Measurements from ENCODE around the gene TAF1C.
"Not testable (repeated sequence)": the region's sequence is repeated elsewhere in the genome, so short reads cannot be mapped to it uniquely, and the experiment has no call there.

The TAF1C gene

DNA sequence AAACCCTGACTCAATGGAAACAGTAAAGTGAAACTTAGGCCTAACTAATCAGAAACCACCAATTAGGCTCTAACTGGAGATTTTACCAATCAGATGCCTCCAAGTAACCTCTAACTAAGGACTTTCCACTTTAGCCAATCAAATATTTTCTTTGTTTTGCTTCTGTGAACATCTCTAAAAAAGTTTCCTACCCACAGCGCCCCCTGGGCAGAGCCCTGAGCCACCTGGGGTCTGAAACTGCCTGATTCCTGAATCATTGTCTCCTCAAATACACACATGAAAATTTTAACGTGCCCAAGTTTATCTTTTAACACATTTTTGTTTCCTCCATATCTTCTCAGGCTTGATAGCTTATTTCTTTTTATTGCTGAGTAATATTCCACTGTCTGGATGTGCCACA, 23.1 kb upstream of the TAF1C start:
- no peak for DNase-seq

DNA sequence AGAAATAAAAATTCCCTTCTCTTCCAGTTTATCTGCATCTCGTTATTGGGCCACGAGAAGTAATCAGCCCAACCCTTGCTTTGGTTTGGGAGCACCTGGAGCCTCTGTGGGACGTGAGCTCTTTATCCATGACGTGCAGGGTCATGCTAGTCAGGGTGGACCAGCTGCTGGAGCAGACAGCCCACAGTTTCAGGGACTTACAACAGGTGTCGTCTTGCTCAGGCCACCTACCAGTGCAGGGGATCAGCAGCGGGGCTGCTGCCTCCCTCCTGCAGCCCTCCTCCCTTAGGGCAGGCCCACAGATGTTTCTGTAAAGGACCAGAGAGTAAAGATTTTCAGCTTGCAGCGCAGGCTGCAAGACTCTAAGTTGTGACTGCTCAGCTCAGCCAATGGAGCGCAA, 21.0 kb upstream of the TAF1C start:
- DNase-seq, result no peak

DNA sequence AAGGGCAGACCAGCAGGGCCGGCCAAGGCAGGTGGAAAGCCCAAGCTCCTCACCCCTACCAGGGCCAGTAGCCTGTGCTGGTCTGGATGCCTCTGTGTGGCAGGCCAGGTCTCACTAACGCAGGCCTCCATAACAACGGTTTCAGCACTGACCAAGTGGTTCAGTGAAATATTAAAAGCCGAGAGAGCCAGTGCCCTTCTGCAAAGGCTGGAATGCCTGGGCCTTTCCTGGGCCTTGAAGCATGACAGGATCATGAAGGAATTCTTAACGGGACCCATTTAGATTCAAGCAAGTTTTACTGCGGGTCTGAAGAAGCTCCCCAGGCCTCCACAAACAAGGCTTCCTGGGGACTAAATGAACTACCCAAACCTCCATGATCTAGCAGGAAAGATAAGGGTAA, 20.4 kb upstream of the TAF1C start:
- no peak for DNase-seq

DNA sequence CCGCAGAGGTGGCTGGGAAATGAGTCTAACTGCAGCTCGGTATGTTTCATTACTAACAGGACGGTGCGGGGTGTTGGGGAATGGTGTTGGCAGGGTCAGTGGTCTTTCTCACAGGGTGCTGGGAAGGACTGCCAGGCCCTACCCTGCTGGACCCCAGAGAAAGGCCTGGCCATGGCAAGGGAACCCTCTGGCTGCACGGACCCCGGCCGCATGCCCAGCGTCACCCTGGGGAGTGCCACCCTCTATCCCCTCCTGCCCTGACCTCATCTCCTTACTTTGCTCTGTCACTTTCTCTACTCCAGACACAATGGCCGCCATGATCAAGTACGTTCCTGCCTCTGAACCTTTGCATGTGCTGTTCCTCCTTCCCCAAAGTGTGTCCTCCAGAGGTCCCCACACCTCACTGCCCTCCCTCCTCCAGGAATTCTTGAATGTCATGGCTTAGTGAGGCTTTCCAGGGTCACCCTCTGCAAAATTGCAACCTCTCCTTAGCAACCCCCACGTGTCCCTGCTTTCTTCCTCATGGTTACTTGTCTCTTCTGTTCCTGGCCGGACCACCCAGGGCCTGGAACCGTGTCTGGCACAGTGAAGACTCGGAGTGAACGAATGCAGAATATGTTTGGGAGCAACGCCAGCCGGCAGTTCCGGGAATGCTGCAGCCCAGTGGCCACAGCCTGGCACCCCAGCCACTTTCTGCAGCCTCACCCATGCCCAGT, 19.3 kb upstream of the TAF1C start:
- DNase-seq, result no peak

DNA sequence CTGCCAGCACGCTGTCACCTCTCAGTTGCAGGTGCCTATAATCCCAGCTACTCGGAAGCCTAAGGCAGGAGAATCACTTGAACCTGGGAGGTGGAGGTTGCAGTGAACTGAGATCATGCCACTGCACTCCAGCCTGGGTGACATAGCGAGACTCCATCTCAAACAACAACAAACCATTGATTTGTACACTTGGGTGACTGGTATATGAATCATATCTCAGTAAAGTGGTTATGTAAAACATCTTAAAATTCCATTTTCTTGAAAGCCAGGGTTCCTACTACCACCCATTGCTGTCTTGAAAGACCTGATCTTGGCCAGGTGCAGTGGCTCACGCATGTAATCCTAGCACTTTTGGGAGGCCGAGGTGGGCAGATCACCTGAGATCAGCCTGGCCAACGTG, 18.3 kb upstream of the TAF1C start:
- DNase-seq, result not testable (repeated sequence)

DNA sequence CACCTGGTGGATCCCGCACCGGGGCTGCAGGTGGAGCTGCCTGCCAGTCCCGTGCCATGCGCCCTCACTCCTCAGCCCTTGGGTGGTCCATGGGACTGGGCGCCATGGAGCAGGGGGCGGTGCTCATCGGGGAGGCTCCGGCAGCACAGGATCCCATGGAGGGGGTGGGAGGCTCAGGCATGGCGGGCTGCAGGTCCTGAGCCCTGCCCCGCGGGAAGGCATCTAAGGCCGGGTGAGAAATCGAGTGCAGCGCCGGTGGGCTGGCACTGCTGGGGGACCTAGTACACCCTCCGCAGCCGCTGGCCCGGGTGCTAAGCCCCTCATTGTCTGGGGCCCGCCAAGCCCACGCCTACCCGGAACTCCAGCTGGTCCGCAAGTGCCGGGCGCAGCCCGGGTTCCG, 17.7 kb upstream of the TAF1C start:
- not testable (repeated sequence) for DNase-seq

DNA sequence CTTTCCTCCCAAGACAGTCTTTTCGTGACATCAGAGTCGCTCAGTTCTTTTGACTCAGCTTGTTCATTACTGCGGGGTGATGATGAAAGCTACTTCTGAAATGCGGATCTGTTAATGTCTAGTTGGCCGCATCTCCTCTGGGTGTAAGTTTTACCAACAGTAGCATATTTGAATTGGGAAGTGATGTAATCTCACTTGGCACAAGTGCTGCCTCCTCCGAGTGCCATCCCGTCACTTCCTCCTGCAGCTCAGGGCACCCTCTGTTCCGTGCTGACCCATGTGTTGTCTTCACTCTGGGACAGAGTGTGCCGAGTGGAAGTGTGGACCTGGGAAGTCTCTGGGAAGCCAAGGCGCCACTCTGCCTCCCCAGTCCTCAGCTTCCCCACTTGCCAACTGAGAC, 13.0 kb upstream of the TAF1C start:
- no peak for DNase-seq

DNA sequence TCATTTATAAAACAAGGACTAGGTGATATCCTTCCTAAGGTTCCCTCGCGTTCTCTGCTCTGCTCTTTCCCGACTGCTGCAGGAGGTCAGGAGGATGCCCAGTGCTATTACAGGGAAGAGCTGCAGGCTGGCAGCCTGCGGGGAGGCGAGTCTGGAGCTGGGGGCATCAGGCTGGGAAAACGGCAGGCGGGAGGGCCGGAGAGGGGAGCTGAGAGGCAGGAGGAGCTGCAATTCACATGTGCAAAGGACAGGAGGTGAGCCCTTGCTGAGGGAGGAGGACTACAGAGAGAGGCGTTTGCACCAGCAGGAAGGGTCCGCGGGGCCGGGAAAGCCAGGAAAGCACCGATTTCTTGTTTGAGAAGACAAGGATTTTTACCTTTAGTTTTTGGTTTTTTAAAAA, 12.2 kb upstream of the TAF1C start:
- DNase-seq, result no peak

DNA sequence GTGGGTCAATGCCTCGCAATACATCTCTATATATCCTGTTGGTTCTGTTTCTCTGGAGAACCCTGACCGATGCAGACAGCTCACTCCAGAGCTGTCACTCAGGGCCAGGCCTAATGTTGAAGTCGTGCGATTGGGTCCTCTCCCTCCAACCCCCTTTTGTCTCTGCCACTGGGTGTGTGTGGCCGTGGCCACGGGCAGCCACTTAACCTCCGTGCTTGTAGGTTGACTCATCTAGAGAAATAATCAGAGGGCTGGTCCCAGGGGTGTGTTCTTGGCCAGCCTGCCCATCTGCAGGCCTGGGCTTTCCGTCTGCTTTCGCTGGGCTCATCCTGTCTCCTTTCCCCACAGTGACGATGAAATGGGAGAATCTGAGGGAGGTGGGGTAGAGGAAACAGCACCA, 11.5 kb upstream of the TAF1C start:
- no peak for DNase-seq

DNA sequence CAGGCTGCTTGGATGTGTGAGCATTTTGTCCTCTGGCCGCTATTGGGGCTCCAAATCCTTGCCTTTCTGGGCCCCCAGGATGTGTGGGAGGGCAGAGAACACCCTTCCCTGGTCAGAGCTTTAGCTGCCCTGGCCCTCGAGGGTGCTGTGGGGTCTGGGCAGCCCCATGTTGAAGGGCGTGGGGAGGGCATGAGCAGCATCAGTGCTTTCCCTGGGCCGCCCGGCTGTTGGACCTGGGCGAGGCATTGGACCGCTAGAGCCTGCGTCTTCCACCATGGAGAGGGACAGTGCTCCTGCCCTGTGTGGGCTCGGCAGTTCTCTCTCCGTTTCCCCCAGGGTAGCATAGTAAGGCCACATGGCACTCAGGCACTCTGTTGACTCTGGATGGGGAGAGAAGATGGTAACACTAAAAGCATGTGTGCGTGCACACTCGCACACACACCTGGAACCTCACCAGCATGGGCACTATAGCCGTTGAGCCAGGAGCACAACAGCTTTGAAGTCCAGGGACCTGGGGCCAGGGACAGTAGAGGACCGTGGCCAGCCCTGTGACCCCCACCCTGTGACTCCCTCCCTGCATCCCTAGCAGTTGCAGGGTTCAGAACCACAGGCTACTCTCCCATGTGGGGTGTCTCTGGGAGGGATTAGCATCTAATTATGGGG, 10.7 kb upstream of the TAF1C start:
- DNase-seq, result no peak

DNA sequence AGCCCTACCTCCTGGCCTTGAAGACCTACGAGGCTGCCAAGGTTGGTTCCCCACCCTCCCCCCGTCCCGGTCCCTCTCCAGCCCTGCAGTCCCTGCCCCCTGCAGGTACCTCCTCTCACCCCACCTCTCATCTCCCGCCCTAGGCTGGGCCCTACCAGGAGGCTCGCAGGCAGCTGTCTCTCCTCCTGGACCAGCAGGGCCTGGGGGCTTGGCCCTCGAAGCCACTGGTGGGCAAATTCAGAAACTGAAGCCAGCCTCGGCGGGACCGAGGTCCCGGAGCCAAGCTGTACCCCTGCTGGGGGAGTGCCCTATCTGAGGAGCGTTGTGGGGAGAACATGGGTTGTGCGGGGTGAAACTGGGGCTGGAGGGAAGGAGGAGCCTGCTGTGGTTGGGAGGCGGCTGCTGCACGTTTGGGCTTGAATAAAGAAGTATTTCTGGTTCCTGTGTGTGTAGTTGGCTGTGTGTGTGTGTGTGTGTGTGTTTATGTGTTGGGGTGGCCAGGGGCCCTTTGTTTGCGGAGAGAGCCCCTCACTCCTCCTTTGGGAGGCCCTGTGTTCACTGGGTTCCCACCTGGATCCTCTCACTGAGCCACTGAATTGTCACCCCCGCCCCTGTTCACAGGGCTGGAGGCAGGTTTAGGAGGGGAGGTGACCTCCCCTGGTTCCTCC, 10.0 kb upstream of the TAF1C start:
- no peak for DNase-seq

DNA sequence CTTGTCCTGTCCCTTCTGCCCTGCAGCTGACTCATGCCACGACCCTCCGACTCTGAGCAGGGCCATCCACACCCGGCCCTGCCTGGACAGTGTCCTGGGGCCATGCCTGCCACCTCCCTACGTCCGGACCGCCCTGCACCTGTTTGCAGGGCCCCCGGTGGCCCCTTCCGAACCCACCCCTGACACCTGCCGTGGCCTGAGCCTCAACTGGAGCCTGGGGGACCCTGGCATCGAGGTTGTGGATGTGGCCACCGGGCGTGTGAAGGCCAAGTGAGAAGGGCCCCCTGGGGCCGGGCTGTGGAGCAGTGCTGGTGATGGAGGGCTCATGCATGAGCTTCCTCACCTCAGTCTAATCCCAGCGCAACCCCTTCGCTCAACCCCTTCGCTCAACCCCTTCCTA, 9.2 kb upstream of the TAF1C start:
- DNase-seq, result no peak

DNA sequence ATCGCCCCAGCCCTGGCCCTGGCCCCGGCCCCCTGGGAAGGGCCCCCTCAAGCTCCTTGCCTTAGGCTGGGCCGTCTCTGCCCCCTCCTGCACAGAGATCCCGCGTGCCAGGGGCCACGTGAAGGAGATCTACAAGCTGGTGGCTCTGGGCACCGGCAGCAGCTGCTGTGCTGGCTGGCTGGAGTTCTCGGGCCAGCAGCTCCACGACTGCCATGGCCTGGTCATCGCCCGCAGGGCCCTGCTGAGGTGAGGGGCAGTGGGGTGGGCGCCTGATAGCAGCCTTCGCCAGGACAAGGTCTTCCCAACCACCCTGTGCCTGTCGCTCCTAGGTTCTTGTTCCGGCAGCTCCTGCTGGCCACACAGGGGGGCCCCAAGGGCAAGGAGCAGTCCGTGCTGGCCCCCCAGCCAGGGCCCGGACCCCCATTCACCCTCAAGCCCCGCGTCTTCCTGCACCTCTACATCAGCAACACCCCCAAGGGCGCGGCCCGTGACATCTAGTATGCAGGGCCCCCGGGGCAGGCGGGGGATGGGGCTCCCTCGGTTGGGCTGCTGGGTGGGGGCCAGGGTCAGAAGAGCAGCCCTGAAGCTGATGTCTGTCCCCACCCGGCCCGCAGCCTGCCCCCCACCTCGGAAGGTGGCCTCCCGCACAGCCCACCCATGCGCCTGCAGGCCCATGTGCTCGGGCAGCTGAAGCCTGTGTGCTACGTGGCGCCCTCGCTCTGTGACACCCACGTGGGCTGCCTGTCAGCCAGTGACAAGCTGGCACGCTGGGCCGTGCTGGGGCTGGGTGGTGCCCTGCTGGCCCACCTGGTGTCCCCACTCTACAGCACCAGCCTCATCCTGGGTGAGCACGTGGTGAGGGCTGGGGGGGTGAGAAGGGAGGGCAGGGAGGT, 8.6 kb upstream of the TAF1C start:
- DNase-seq, result no peak

DNA sequence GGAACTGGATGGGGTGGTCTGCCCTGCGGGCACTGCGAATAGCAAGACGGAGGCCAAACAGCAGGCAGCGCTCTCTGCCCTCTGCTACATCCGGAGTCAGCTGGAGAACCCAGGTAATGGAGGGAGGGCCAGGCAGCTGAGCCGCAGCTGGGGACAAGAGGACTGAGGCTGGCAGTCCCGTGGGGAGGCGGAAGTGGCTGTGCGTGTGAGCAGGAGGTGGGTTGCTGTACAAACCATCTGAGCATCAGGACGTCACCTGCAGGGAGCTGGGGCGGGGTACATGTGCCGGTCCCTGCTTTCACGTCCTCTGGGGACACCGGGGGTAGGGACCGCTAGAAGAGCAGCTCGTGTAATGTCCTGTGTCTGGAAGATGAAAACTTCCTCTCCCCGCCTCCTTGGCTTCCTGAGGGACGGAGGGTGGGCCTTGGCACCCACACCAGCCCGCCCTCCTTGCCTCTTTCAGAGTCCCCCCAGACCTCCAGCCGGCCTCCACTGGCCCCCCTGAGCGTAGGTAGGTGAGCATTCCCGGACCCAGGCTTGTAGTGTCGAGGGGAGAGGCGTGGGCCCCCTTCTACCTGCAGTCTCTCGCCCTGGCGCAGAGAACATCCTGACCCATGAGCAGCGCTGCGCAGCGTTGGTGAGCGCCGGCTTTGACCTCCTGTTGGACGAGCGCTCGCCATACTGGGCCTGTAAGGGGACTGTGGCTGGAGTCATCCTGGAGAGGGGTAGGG, 7.8 kb upstream of the TAF1C start:
- no peak for DNase-seq

DNA sequence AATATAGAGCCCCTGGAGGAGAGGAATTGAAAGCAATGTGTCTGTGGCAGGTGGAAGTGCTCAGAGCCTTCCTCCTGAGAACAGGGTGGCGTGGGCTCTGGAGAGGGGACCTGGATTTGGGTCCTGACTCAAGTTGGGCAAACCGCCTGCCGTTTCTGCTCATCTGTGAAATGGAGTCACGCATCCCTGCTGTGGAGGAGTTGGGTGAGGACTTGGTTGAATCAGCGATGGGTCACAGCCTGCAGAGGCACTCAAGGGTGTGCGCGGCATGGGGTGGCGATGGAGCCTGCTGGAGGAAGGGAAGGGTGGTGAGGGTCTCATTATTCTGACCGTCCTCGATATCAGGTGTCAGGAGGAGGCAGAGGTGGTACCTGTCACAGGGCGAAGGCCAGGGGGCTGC, 7.2 kb upstream of the TAF1C start:
- DNase-seq, result no peak

DNA sequence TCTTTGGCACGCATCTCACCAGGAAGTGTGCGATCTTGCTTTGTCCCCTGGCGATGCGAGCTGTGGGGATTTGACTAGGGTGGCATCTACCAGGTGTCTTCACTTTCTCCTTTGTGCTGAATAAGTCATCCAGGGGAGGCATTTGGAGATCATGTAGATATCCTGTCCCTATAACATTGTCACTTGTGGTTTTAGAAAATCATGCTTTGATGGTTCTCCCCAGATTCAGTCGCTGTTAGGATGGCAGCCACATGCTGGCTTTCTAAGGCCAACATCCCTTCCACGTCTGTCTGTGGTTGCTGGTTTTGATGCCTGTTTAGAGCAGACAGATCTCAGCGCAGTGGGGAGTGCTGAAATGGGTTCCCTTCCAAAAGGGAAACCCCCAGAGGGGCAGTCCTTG, 6.6 kb upstream of the TAF1C start:
- DNase-seq, result no peak

DNA sequence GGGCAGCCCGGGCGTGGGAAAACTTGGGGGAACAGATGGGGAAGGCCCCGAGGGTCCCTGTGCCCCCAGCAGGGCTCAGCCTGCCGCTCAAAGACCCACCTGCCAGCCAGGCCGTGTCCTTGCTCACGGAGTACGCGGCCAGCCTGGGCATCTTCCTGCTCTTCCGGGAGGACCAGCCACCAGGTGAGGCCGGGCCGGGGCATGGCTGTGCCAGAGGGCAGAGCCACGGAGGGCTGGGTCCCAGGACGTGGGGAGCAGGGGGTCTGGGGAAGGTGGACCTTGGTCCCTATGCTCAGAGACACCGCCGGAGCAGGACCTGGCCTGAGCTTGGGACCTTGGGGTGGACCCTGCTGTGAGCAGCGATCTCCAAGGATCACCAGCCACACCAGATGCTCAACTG, 4.6 kb upstream of the TAF1C start:
- DNase-seq, result no peak

DNA sequence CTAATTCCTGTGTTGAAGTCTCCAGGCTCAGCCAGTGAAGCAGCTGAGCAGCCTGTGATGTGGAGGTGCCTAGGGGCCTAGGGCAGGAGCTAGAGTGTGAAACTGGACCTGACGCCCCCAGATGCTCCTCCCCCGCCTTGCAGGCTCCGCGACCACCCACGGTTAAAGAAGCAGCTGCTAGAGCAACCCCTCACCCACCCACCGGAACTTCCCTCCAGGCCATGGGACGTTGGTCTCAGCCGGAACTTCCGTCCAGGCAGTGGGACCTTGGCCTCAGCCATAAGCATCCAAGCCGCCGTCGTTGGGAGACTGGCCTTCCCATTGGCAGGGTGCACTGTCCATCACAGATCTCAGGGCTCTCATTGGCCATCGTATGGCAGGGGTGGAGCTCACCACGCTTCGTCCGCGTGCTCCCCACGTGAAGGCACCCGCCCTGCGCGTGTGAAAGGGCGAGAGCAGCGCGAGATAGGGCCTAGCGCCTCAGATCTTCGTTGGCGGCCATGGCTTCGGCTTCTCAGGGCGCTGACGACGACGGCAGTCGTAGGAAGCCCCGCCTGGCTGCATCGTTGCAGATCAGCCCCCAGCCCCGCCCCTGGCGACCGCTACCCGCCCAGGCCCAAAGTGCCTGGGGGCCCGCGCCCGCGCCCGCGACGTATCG, 4.0 kb upstream of the TAF1C start, which contains the start of gene ADAD2:
TSS of gene ADAD2 (plus strand) at position 427 of the 658 bp plus-strand sequence. CDS start at position 501, 74 bp downstream.
- DNase-seq, result no peak

DNA sequence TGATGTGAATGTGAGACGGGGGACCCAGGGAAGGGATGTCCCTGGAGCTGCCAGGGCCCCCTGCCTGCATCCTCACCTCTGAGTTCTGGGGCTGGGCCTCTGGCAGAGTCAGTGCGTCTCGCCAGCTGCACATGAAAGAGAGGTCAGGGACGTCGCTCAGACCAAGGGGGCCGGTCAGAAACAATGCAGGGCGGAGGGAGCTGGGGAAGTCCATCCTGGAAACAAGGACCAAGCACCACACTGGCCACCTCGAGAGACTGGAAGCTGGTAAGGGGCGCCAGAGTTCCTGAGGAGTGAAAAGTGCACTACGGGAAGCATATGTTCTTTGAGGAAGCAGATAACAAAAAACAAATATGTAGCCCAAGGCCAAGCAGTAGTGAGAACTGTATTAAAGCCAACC, 2.1 kb downstream of the TAF1C start:
- no peak for DNase-seq

DNA sequence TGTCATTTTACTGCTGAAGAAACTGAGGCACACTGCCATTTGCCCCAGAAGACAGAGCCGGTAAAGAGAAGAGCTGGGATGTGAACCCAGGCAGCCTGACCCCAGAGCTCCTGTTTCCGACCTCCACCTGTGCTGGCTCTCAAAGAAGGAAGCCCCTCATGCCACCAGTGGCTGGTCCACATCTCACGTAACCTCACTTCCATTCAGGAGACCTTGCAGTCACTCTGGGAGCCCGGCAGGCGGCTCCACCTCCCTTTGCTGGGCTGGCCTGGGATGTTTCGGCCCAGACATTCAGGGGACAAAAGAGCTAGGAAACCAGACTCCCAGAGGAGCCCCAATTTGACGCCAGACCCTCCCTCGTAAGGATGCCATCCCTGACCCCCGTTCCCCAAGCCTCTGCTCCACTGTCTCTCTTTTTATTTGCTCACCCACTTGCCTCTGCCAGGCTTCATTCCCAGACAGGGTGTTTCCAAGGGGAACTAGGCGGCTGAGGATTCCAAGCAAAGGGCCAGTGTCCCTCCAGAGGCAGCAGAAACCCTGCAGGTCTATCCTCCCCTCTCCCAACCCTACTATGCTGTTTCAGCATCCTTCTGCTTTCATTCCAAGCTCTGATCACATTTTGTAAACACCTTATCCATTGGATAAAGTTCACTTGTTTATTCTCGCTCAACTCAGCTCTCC, 2.8 kb downstream of the TAF1C start:
- DNase-seq, result no peak

DNA sequence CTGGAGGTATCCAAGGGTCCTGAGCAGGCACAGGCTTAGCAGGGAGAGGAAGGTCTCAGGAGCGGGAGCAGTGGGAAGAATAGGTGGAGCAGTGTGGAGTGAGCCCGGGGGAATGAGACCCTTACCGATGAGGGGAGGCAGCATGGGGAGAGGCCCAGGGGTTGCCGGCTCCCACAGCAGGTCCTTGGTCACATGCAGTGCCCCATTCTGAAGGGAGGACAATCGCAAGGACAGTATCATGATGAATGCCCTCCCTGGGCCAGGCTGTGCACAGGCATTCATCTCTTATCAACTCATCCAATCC, 3.3 kb downstream of the TAF1C start:
- no peak for DNase-seq
